HL-60 (cell line): ENCODE data around the gene HEATR9.

ENCODE experiments used
- DNase-seq, 2 experiments: peaks; one replicate each; pipeline ENCODE4 v3.0.0-alpha.2; 2010 to 2020; ENCODE audit warnings: low read depth in 1 of 2, low spot score in 1 of 2
- H3K27ac ChIP-seq: fragments of 250-450 bp; sonication (Bioruptor Pico); replicated peaks from 2 replicates; pipeline ENCODE4 v1.5.1; 2020; ENCODE audit warnings: mild to moderate bottlenecking, moderate library complexity
- H3K27me3 ChIP-seq: fragments of 250-450 bp; sonication (Bioruptor Pico); 2 replicates; pipeline ENCODE4 v1.5.1; 2021; ENCODE audit warnings: mild to moderate bottlenecking, moderate library complexity; ENCODE audit not compliant: insufficient read depth, poor library complexity, severe bottlenecking
- H3K4me3 ChIP-seq: replicated peaks from 2 replicates; pipeline ENCODE4 v1.5.1; 2011; ENCODE audit warnings: mild to moderate bottlenecking, control low read depth, low read length; ENCODE audit not compliant: insufficient read depth
- GABPA ChIP-seq: IDR thresholded peaks from 2 replicates; pipeline ENCODE4 v1.6.1; 2012; ENCODE audit warnings: low read depth
- POLR2AphosphoS5 ChIP-seq: IDR thresholded peaks from 2 replicates; pipeline ENCODE4 v1.6.1; 2012; ENCODE audit warnings: low read depth
- SPI1 ChIP-seq: IDR thresholded peaks from 2 replicates; pipeline ENCODE4 v1.6.1; 2012; ENCODE audit warnings: low read depth, mild to moderate bottlenecking, borderline replicate concordance
- TF ChIP-seq, protein P1 (sequence below): IDR thresholded peaks from one replicate; pipeline ENCODE4 v1.5.1; 2011; ENCODE audit warnings: low read length, control low read depth, inconsistent platforms; ENCODE audit not compliant: insufficient read depth
- TF ChIP-seq, protein P2 (sequence below): IDR thresholded peaks from 2 replicates; pipeline ENCODE4 v1.6.1; 2012; ENCODE audit warnings: low read depth; ENCODE audit not compliant: insufficient replicate concordance

HEATR9 gene

DNA sequence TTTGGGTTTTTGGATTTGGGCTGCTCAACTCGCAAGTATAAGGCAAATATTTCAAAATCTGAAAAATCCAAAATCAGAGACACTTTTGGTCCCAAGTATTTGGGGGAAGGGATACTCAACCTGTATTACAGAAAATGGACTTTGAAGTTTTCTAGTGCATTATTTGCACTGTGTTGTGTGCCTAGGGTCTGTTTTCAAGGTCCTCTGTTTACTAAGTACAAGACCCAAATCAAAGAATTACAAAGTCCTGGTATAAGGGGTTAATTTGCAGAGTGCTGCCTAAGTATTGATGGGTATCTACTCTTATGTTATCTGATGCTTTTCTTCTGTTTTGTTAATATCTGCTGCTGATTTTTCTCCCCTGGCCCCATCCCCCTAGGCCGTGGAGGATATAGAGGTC lies 25.0 kb downstream of the HEATR9 start:
- no peak for TF ChIP-seq GABPA
- TF ChIP-seq, protein P1, sequence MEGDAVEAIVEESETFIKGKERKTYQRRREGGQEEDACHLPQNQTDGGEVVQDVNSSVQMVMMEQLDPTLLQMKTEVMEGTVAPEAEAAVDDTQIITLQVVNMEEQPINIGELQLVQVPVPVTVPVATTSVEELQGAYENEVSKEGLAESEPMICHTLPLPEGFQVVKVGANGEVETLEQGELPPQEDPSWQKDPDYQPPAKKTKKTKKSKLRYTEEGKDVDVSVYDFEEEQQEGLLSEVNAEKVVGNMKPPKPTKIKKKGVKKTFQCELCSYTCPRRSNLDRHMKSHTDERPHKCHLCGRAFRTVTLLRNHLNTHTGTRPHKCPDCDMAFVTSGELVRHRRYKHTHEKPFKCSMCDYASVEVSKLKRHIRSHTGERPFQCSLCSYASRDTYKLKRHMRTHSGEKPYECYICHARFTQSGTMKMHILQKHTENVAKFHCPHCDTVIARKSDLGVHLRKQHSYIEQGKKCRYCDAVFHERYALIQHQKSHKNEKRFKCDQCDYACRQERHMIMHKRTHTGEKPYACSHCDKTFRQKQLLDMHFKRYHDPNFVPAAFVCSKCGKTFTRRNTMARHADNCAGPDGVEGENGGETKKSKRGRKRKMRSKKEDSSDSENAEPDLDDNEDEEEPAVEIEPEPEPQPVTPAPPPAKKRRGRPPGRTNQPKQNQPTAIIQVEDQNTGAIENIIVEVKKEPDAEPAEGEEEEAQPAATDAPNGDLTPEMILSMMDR: no peak
- no peak for TF ChIP-seq POLR2AphosphoS5
- TF ChIP-seq SPI1: no peak
- TF ChIP-seq, protein P2, sequence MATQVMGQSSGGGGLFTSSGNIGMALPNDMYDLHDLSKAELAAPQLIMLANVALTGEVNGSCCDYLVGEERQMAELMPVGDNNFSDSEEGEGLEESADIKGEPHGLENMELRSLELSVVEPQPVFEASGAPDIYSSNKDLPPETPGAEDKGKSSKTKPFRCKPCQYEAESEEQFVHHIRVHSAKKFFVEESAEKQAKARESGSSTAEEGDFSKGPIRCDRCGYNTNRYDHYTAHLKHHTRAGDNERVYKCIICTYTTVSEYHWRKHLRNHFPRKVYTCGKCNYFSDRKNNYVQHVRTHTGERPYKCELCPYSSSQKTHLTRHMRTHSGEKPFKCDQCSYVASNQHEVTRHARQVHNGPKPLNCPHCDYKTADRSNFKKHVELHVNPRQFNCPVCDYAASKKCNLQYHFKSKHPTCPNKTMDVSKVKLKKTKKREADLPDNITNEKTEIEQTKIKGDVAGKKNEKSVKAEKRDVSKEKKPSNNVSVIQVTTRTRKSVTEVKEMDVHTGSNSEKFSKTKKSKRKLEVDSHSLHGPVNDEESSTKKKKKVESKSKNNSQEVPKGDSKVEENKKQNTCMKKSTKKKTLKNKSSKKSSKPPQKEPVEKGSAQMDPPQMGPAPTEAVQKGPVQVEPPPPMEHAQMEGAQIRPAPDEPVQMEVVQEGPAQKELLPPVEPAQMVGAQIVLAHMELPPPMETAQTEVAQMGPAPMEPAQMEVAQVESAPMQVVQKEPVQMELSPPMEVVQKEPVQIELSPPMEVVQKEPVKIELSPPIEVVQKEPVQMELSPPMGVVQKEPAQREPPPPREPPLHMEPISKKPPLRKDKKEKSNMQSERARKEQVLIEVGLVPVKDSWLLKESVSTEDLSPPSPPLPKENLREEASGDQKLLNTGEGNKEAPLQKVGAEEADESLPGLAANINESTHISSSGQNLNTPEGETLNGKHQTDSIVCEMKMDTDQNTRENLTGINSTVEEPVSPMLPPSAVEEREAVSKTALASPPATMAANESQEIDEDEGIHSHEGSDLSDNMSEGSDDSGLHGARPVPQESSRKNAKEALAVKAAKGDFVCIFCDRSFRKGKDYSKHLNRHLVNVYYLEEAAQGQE: no peak
- H3K27ac ChIP-seq: no peak overlapping the region
- no peak for DNase-seq

DNA sequence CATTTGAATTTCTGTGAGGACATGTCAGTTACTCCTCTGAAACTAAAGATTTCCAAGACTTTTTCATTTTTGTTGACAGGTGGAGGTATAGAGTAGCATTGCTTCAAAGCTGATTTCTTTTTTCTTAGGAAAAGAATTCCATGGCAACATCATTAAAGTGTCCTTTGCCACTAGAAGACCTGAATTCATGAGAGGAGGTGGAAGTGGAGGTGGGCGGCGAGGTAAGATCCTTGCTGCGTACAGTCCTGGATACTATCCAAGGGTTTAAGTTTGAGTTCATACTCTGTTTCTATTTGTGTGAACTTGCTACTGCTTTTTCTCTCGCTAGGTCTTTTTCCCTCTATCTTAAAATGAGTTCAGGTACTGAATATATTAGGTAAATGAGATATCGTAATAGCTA lies 26.5 kb downstream of the HEATR9 start:
- Histone ChIP-seq H3K27ac (no peak overlapping the region), H3K27me3 (no peaks in the 10 kb centered on the region), H3K4me3 (no peak overlapping the region)
- DNase-seq: no peak
- TF ChIP-seq POLR2AphosphoS5 (no peak), GABPA (no peak), SPI1 (no peak)
- TF ChIP-seq, protein P1: no peak
- TF ChIP-seq, protein P2: no peak

More for the DNA sequence above, 25.0 kb downstream of the HEATR9 start:
- Histone ChIP-seq H3K4me3 (no peak overlapping the region), H3K27me3 (no peaks in the 10 kb centered on the region)

DNA sequence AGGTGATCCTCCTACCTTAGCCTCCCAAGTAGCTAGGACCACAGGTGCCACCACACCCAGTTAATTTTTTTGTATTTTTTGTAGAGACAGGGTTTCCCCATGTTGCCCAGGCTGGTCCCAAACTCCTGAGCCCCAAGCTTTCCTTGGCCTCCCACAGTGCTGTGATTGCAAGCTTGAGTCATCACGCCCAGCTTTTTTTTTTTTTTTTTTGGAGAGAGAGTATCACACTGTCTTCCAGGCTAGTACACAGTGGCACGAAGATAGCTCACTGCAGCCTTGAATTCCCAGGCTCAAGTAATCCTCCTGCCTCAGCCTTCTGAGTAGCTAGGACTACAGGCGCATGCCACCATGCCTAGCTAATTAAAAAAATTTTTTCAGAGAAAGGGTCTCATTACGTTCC lies 27.2 kb downstream of the HEATR9 start:
- H3K27me3 ChIP-seq: no peaks in the 10 kb centered on the region
- H3K27ac ChIP-seq: no peak overlapping the region
- TF ChIP-seq, protein P2: no peak
- no peak for TF ChIP-seq GABPA
- TF ChIP-seq SPI1: no peak
- TF ChIP-seq, protein P1: no peak
- TF ChIP-seq POLR2AphosphoS5: no peak
- H3K4me3 ChIP-seq: no peak overlapping the region
- DNase-seq: no peak
